CD4-positive, alpha-beta T cell treated with Interleukin-17A for 4 hours (primary cell): ENCODE results near the gene CRPPA.
A peak's percentile ranks its signal among the peaks of the same experiment; 100 is the strongest.

Experiments used
- DNase-seq: peaks from one replicate; pipeline ENCODE4 v3.0.0-alpha.2; 2020; ENCODE audit warnings: mixed read lengths

The CRPPA gene

DNA sequence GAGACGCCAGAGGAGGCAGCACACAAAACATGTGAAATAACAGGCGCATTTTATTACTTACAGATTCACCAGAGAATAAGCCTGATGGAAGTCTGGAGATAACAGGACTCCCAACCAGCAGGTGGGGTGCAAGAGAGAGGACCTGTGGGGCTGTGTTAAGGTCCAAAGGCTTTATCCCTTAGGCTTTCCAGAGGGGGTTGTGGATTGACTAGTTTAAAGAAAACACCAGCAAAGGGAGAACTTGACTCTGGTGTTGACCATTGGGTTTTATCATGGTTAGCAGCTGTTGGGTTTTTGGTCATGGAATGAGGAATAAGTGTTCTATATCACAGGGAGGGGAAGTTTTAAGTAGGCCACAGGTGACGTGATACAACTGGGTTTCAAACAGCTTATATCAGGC lies 1.6 kb upstream of the CRPPA start:
- DNase-seq = no peak

DNA sequence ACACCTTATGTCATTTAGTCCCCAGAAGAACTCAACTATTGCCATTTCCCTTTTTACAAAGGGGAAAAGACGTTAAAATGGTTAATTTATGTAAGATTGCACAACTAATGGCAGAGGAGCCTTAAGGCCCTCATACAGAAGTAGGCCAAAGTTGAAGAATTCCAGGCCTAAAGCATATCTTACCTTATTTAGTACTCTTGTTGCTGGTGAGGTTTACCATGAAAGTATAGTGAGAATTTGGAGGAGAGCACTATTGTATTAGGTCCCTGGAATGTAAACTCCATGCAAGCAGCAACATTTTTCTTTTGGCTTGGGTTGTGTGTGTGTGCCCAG lies 731 bp upstream of the CRPPA start:
- DNase-seq = no peak

DNA sequence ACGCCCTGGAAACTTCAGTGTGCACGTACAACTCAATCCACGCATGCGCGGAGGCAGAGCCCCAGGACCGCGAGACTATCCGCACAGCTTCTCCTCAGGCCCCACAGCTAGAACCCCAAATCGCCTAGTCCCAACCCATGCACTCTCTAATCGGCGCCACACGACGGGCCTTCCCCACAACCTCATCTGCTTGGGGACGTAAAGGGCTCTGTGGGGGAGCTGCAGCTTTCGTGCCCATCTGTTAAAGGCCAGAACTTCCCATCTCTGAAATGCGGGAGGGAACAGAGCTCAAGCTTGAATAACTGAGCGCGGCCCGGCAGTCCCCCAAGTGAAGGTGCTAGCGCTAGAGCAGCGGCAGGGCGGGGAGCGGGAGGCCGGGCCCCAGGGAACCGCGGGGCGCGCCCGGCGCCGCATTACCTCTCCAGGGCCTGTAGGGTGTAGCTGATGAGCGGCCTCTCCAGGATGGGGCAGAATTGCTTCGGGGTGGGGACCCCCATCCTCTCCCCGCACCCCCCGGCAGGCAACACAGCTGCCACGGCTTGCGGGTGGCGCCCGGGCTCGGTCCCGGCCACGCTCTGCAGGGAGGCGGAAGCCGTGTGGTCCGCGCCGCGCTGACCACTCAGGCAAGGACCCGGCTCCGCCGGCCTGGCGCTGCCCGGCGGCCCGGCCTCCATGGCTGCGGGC lies 547 bp downstream of the CRPPA start:
- DNase-seq = peak; percentile 79

DNA sequence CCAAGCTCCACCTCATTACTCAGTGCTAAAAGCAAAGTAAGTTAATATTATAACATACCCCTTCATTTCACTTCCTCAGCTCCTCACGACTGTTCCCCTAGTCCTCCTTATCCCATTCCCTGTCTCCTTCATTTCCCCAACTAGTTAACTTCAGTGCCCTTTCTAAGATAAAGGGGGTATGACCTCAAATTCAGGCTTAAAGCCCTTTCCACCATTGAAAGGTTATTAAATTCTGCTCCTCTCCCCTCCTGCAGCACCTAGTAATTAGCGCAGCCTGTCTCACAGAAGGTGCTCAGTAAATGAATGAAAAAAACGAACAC lies 1.0 kb downstream of the CRPPA start:
- no peak for DNase-seq

DNA sequence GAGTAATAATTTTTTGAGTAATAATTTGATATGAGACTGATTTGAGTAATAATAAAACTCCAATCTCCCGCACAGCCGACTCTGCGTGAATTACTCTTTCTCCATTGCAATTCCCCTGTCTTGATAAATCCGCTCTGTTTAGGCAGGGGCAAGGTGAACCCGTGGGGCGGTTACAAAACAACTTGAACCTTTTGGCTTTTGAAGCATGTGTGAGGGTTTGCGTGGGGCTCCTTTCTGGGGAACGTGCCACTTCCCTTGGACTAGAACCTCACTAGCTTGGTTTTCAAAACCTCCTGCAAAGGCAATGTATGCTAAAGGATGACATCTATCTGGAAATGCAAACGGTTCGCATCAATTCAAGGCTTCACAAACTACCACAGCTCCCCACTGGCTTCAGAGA lies 1.5 kb downstream of the CRPPA start:
- no peak for DNase-seq

DNA sequence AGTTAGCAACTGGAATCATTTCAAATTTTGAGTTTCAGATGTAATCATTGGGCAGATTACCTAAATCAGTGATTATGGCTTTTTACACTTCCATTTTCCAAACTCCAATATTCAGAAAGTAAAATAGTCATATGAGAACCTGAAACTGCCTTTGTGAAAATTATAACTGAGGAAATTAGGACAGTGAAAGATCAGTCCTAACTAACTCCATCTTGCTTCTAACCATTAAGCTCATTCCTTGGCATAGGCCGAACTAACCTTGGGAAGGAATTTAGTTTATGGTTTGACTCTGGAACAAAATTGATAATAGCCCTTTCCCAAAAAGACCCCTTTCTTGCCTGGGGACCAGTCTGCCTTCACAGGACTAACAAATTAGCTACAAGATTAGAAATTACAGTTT lies 2.2 kb downstream of the CRPPA start:
- no peak for DNase-seq

DNA sequence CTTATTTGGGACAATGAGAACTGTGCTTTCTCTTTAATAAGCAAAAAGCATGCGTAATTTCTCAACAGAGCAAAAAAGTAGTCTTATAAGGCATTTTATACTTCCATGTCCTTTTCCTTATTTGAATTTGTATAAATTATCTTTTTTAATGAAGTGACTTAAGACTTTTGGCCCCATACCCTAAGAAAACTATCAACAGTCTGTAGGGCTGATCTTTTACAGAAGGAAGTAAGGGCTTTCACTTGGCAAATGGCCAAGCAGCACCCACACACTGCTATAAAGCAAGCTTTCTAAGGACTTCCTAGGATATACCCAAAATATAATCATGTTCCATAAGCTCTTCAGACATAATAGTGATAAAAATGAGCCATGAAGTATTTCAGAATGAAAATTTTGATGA lies 3.4 kb downstream of the CRPPA start:
- DNase-seq = peak; percentile 19

DNA sequence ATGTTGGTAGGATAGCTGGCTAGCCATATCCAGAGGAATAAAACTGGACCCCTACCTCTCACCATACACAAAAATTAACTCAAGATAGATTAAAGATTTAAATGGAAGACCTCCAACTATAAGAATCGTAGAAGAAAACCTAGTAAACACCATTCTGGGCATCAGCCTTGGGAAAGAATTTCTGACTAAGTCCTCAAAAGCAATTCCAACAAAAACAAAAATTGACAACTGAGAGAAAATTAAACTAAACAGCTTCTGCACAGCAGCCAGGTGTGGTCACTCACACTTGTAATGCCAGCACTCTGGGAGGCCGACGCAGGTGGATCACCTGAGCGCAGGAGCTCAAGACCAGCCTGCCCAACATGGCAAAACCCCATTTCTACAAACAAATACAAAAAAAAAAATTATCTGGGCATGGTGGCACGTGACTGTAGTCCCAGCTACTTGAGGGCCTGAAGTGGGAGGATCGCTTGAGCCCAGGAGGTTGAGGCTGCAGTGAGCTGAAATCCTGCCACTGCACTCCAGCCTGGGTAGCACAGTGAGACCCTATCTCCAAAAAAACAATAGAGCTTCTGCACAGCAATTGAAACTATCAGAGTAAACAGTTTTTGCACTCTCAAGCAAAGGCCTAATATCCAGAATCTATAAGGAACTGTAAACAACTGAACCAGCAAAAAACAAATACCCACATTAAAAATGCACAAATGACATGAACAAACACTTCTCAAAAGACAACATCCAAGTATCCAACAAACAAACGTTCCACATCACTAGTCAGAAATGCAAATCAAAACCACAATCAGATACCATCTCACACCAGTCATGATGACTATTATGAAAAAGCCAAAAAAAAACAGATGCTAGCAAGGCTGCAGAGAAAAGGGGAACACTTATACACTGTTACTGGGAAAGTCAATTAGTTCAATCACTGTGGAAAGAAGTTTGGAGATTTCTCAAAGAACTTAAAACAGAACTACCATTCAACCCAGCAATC lies 4.8 kb downstream of the CRPPA start:
- no peak for DNase-seq

DNA sequence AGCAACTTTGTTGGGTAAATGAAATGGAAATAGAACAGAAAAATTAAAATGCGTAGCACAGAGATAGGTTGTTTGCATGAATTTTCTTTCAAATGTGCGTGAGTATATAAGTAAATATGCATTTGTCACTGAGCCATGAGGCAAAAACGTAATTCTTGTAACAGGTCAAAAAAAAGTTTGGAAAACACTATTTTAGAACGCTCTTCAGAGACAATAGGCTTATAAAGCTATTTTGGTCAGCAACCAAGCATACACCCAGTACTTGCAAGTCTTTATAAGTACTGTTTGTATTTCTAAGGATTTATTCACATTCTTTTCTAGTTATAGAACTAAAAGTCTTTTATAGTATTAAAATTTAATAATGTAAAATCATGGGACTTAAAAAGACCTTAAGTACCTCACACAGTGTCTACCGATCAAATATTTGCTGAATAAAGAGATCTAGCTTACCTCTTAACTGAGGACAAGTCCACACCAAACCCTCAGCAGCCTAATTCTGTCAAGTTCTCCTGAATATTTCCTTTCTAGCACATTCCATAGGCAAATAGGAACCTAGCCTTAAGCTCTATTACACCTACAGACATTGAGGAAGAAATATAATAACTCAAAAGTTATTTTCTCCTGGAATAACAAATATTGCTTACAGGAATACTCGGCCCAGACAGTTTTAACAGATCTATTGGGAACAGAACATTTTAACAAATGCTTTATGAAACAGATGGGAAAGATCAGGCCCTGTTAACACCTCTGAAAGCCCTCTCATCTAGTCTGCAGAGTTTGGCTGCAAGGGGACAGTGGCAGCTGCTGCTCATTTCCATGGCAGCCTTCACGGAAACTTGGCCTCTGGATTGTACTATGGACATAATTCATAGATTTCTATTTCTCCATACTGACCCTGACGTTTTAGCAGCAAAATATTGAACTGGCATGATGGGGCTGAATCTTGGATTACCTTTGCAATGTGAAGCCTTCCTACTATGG lies 8.8 kb downstream of the CRPPA start:
- DNase-seq = no peak

DNA sequence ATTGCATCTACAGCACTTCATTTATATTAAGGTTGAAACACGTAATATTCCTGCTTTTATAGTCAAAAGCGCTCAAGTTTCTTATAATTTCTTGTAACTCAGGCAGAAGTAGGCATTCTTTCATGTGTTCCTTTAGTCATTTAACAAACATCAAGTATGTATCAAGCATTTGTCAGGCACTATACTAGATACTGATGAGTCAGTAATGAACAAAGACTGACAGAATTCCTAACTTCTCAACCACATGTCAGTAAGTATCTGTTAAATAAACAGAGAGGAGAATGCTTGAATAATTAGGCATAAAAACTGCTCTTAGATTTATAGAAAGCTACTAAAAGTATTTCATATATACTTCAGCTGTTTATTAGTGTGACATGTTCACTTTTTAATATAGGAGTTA lies 9.9 kb downstream of the CRPPA start:
- DNase-seq = no peak

DNA sequence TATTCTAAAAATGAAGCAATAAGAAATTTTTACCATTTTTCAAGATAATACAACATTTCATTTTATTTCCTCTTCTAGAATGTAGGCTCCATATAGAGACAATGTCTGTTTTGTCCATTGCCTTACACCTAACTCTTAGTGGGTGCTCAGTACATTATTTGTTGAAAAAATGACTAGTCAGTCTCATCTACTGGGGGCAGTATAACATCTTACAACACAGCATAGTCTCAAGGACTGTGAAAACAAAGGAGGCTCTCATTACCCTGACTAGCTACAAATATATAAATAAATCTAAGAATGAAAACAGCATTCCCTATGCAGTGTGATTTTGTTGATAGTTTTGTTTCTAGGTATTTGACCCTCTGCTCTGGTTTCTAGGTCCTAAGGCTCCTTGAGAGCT lies 11.6 kb downstream of the CRPPA start:
- DNase-seq = no peak

DNA sequence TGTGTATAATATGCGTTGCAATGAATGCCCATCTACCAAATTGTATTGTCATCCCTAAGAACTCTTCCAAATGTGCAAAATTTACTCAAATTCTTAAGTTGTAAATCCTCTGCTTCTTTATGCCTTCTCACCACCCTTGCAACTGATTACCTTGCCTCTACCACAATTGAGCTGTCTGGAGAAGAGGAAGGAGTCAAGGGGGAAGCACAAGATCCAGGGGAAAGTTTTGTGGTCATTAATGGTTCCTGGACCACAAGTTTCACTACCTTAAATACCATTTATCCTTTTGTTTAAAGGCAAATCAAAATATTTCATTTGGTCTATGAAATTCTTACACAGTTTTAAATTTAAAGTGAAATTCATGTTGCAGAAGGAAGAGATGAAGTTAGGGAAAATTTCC lies 16.7 kb downstream of the CRPPA start:
- no peak for DNase-seq

DNA sequence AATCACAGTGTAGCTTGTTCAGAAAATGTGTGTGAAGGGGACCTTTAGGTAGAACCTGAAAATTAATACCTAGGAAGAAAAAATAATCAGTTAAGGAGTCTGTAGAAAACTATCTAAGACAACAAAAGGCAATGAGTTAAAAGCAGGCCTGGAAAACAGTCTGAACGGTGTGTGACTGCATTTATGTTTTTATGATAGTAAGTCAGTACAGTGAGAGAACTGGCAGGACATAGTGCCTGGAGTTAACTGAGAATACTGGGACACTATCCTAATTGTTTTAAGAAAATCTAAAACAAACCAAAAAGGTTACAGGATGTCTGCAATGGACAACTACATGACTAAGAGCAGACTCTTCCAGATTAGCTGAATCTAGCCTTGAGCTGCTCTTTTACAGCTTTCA lies 17.9 kb downstream of the CRPPA start:
- DNase-seq = no peak

DNA sequence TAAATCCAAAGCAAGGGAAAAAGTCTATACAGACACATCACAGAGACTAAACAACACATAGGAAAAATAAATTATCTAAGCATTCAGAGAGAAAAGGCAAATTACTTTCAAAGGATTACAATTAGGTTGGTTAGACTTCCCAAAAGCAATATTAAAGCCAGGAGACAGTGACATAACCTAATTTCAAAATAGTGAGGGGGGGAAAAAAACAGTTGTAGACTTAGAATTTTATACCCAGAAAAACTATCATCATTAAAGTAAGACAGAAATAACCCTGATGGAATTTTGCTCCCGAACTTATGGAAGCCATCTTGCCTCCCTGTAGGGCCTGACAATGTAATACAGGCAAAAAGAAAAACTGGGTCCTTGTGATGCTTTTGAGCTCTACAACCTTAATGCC lies 18.4 kb downstream of the CRPPA start:
- no peak for DNase-seq

DNA sequence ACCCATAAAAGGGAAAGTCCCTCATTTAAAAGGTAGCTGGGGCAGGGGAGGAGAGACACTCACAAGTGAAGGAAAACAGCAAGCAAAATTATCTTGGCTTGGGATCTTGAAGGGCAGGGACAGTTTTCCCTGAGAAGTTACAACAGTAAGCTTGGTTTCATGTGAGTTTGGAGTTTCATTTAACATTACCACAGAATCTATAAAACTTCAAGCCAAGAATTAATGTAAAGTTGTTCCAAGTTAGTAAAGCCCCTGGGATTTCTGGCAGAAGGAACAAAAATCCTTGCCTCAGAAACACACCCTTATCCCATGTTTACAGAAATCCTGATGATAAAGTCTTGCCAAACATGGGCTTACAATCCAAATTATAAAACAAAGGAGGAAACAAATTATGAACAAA lies 19.2 kb downstream of the CRPPA start:
- no peak for DNase-seq

DNA sequence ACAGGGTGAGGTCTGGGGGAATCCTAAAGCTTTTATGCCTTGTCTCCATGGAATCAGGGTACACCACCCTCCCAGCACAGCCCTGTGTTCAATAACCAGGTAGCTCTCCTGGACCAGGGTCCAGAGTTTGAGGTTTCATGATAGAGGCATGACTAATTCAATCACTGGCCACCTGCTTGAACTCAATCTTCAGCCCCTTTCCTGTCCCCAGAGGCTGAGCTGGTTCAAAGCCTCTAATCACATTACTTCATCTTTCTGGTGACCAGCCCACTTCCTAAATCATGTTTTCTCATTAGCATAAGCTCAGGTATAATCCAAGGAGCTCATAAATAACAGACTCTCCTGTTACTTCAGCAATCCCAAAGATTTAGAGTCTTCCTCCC lies 20.5 kb downstream of the CRPPA start:
- no peak for DNase-seq

DNA sequence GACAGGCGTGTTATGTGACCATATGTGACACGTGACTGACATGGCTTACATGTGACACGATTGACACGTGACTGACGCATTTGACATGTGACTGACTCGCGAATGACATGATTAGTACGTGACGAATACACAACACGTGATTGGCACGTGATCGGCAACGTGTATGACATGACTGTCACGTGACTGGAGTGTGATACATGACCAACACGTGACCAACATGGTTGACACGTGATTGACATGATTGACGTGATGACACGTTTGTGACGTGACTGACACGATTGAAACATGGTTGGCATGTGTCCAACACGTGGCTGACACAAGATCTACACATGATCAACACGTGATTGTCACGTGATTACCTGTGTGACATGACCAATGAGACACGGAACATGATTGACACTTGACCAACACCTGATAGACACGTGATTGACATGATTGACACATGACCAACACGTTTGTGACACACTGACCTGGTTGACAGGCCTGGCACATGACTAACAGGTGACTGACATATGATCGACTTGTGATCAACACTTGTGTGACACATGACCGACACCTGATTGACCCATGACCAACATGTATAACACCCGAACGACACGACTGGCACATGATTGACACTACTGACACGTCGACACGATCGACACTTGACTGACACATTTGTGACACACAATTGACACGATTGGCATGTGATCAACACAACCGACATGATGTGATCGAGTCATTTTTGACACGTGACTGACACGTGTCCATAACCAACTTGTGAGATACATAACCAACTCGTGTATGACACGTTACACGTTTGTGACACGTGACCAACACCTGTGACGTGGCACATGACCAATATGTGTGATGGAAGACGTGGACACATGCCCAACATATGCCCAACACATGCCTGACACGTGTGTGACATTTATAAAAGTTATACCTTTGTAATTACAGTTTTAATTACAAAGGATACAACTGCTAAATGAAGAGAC lies 21.1 kb downstream of the CRPPA start:
- DNase-seq = no peak

DNA sequence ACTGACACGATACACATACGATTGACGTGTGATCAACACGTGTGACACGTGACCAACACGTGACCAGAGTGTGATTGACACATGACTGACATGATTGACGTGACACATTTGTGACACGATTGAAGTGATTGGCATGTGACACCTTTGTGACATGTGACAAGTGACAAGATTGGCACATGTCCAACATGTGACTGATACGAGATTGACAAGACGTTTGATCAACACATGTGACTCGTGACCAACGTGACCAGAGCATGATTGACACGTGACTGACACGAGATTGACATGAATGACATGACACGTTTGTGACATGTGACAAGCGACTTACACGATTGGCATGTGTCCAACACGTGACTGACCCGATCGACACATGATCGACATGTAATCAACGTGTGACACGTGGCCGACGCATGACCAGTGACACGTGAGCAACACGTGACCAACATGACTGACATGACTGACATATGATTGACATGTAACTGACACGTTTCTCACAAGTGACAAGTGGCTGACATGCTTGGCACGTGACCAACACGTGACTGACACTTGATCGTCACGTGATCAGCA lies 22.0 kb downstream of the CRPPA start:
- no peak for DNase-seq

DNA sequence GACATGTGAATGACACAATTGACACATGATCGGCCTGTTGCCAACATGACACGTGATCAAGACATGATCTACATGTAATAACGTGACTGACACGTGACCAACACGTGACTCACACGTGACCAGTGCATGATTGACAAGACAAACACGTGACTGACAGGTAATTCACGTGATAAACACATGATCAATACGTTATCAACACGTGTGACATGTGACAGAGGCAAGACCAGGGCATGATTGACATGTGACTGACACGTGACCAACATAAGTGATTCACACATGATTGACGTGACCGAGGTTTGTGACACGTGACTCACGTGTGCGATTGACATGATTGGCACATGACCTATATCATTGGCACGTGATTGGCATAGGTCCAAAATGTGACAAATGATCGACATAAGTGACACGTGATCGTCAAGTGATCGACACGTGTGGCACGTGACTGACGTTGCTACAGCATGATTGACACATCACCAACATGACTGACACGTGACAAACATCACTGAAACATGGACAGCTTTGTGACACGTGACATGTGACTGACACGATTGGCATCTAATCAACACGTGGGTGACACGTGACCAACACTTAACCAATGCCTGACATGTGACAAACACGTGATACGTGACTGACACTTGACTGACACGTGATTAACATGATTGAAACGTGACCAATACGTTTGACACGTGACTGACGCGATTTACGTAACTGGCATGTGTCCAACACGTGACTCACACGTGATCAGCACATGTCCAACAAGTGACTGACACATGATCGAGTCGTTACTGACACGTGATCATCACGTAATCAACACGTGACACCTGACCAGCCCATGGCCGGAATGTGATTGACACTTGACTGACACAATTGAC lies 23.0 kb downstream of the CRPPA start:
- DNase-seq = no peak

DNA sequence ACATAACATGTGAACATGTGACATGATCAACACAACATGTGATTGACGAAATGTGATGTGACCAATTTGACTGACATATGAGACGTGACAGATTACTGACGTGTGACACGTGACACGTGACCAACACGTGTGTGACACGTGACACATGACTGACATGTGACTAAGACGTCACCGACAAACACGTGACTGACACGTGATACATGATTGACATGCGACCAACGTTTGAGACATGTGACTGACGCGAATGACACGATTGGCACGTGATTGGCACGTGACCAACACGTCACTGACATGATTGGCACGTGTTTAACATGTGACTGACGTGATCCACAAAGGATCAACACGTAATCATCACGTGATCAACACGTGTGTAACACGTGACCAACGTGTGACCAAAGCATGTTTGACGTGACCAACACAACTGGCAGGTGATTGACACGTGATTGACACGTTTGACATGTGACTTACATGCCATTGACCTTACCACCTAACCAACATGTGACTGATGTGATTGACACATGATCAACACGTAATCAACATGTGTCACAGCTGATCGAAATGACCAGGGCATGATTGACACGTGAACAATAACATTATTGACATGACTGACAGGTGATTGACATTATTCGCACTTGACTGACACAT lies 23.7 kb downstream of the CRPPA start:
- DNase-seq = no peak
